Activated CD4-positive, CD25-positive, alpha-beta regulatory T cell (primary cell): ENCODE measurements around the gene LY6G6D.

Experiments
- DNase-seq, 4 experiments: peaks; one replicate each; lab custom pipeline; 2025; lab: John Stamatoyannopoulos, UW

LY6G6D gene

DNA sequence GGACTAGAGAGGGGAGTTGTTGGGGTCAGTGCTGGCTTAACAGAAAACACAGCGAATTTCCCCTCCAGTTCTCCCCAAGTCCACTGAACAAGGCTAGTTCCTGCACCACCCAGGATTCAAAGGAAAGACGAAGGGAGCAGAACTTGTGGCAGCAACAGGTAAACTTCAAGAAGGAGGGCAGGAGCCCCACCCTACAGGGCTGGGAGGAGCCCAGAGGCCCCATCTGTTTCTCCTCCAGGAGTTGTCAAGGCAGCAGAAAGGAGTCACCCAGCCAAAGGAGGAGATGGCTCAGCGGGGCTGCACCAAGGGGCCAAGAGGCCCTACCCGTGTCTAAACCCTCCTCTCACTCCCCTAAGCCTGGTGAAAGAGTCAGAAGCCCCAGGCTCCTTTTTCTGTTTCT, 49.0 kb downstream of the LY6G6D start:
- no peak for DNase-seq

DNA sequence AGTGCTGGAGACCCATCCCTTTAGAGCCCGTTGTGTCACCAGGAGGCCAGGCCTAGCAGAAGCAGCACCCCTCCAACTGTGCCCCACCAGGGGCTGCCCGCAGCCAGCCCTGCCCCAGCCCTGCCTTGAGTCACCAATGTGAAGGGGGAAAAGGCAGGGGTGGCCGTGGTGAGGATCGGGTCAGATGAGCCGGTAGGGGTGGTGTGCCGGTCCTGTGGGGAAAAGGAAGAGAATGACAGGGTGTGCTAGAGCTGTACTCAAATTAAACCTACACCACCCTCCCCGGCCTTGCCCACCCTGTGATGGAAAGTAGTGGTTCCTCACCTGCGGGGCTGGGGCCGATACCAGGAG, 50.4 kb downstream of the LY6G6D start:
- DNase-seq, result no peak

- DNase-seq, result no peak
Observed at GRCh38 chr6:31765910-31766794, 51.0 kb downstream of the LY6G6D start.

GRCh38 chr6:31767096-31767645, 52.0 kb downstream of the LY6G6D start:
- DNase-seq, result no peak
